Prostate gland (tissue), 2 donors: ENCODE data around the gene PLCB4. TPM values are rescaled to one million over a fixed set of nuclear protein-coding genes. Genes with fewer than 3 reads are reported as not detected.
"Not testable (repeated sequence)": the region's sequence is repeated elsewhere in the genome, so short reads cannot be mapped to it uniquely, and the experiment has no call there.

ENCODE experiments used
- DNase-seq: peaks from one replicate; pipeline ENCODE4 v3.0.0-alpha.2; 2019; ENCODE audit warnings: low spot score
- H3K27ac ChIP-seq, 2 donors: fragments of 200-600 bp; sonication (generic); 2 replicates each; pipeline ENCODE4 v1.5.1; 2017 to 2019
- H3K27me3 ChIP-seq: fragments of 200-600 bp; sonication (generic); replicated peaks from 2 replicates; pipeline ENCODE4 v1.5.1; 2019; ENCODE audit not compliant: insufficient read depth
- H3K36me3 ChIP-seq, 2 donors: fragments of 200-600 bp; sonication (generic); 1 replicate in 1 of 2; 2 replicates in 1 of 2; pipeline versions ENCODE4 v1.5.1 to v1.8.1; 2017 to 2019
- H3K4me1 ChIP-seq: fragments of 200-600 bp; sonication (generic); replicated peaks from 2 replicates; pipeline ENCODE4 v1.5.1; 2019
- H3K4me3 ChIP-seq, 2 donors: fragments of 200-600 bp; sonication (generic); 2 replicates each; pipeline ENCODE4 v1.5.1; 2017 to 2019
- H3K9me3 ChIP-seq: fragments of 200-600 bp; sonication (generic); 2 replicates; pipeline ENCODE4 v1.5.1; 2017
- CTCF ChIP-seq, 4 experiments: fragments of 200-600 bp in 2 of 4; fragments of 450-650 bp in 2 of 4; sonication (generic) in 2 of 4; IDR thresholded peaks; 1 replicate in 3 of 4; 2 replicates in 1 of 4; pipeline ENCODE4 v1.5.1; 2016 to 2019; ENCODE audit warnings: antibody characterized with exemption in 4 of 4, mild to moderate bottlenecking in 2 of 4, moderate library complexity in 2 of 4
- POLR2A ChIP-seq: fragments of 450-650 bp; IDR thresholded peaks from one replicate; pipeline ENCODE4 v1.6.1; 2016; ENCODE audit warnings: antibody characterized with exemption, mild to moderate bottlenecking
- POLR2AphosphoS5 ChIP-seq: sonication (generic); formaldehyde crosslinking; IDR thresholded peaks from one replicate; pipeline ENCODE4 v1.6.1; 2017; ENCODE audit warnings: antibody characterized with exemption
- WGBS: methylation state at CpG from one replicate; pipeline ENCODE4 v1.1.5; 2018; 5-methylcytosine and 5-hydroxymethylcytosine counted together
- intact Hi-C: fragments of 100-400 bp; cut with DNase I; formaldehyde crosslinking; loops from one replicate; pipeline ENCODE4 v1.14.2; 2022
- total RNA-seq, 2 donors: library from RNA; depleted of rRNA; stranded (reverse); fragments of >200 nt; gene quantifications; one replicate each; pipeline ENCODE4 v1.1.0, GENCODE V29; 2016

The PLCB4 gene
- total RNA-seq, 2 donors from 2014 or later: 9.1 to 11.6 TPM

DNA sequence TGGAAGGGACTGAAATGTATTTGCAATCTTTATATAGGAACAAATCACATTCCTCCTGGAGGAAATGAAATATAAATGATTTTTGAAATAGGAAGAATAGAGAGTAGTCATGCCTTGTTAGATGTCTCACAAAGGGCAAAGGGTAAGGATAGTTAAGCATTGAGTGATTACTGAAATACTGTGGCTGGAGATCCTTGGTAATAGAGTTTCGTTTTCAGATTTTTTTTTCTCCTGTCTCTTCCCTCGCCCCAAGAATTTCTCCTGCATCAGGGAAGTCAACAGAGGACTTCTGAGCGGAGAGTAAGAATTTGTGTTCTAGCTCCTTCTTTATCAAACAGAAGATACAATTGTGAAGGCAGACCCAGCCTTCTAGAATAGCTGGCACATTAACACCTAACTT, 79.4 kb downstream of the PLCB4 start:
- H3K4me1 ChIP-seq: no peaks in the 10 kb centered on the region
- H3K27me3 ChIP-seq: no peaks in the 10 kb centered on the region
- no peak for TF ChIP-seq CTCF (IDR thresholded peaks at IDR 0.05)
- no peak for TF ChIP-seq POLR2AphosphoS5
- no peak for TF ChIP-seq POLR2A
- DNase-seq: no peak
- H3K27ac ChIP-seq: no peak overlapping the region
- no peak overlapping the region for H3K4me3 ChIP-seq
- intact Hi-C loops: no loop called here
- WGBS: 82% methylated on average over 3 of the region's 3 CpGs
- H3K9me3 ChIP-seq: no peaks in the 10 kb centered on the region
- H3K36me3 ChIP-seq: no peaks in the 10 kb centered on the region

GRCh38 chr20:9149087-9149486, 80.2 kb downstream of the PLCB4 start:
- WGBS: 96% methylated on average over 3 of the region's 3 CpGs
- no peak overlapping the region for H3K27ac ChIP-seq
- H3K4me3 ChIP-seq: no peak overlapping the region
- H3K27me3 ChIP-seq: no peaks in the 10 kb centered on the region
- H3K9me3 ChIP-seq: no peaks in the 10 kb centered on the region
- H3K4me1 ChIP-seq: no peaks in the 10 kb centered on the region
- no peaks in the 10 kb centered on the region for H3K36me3 ChIP-seq
- DNase-seq: no peak
- TF ChIP-seq CTCF (IDR thresholded peaks at IDR 0.05): no peak
- intact Hi-C loops: no loop called here

DNA sequence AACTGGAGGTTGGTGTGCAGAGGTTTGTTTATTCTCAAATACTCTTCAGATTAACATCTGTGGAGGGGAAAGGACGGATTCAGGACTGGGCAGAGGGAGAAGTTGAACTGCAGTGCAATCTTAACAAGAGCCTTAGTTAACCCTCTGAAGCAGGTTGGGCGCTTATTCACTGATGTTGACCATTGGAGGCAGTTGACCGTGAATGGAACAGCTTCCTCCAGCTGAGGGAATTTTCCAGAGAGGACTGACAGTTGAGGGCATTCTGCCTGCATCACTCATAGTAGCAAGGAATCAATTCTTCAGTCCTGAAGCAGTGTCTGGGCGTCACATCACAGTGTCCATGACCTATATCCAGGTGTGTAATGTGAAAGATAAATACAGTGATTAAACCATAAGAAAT, 80.9 kb downstream of the PLCB4 start:
- H3K4me1 ChIP-seq: no peaks in the 10 kb centered on the region
- TF ChIP-seq POLR2AphosphoS5 (no peak), POLR2A (no peak), CTCF (IDR thresholded peaks at IDR 0.05) (no peak)
- 81% methylated on average over 4 of the region's 4 CpGs for WGBS
- H3K36me3 ChIP-seq: no peaks in the 10 kb centered on the region
- H3K27me3 ChIP-seq: no peaks in the 10 kb centered on the region
- intact Hi-C loops: no loop called here
- H3K4me3 ChIP-seq: no peak overlapping the region
- no peaks in the 10 kb centered on the region for H3K9me3 ChIP-seq
- no peak for DNase-seq
- H3K27ac ChIP-seq: no peak overlapping the region

DNA sequence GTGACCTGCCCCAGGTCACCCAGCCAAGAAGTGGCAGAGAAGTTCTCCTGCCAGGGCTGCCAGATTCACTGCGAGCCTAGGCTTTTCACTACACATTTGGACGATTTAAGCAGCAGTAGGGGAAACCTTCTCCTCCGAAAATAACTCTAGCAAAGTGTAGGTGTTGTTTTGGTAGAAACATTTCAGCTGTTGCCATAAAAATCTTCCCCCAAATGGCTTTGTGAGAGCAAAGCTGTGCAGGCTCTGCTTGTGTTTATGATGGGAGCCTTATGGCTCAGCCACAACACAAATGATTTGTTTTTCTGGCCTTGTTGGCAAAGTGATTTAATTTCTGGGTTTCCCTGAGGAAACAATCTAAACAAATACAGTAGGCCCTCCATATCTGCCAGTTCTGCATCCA, 81.8 kb downstream of the PLCB4 start:
- WGBS: 81% methylated on average over 3 of the region's 3 CpGs

GRCh38 chr20:9152139-9152538, 83.3 kb downstream of the PLCB4 start:
- DNase-seq, H3K27me3 ChIP-seq, H3K36me3 ChIP-seq, H3K4me1 ChIP-seq, H3K9me3 ChIP-seq, H3K4me3 ChIP-seq, H3K27ac ChIP-seq, intact Hi-C loops: not testable (repeated sequence)
- WGBS: 0% methylated on average over 1 of the region's 1 CpG

More for the DNA sequence above, 81.8 kb downstream of the PLCB4 start:
- Histone ChIP-seq H3K36me3 (no peaks in the 10 kb centered on the region), H3K9me3 (no peaks in the 10 kb centered on the region), H3K4me3 (no peak overlapping the region), H3K27ac (no peak overlapping the region), H3K4me1 (no peaks in the 10 kb centered on the region), H3K27me3 (no peaks in the 10 kb centered on the region)
- intact Hi-C loops: no loop called here
- TF ChIP-seq POLR2A: no peak
- no peak for TF ChIP-seq CTCF (IDR thresholded peaks at IDR 0.05)
- TF ChIP-seq POLR2AphosphoS5: no peak
- DNase-seq: no peak
